Astrocyte of the spinal cord (primary cell): ENCODE data around the gene SLC20A1.

Experiments used
- DNase-seq: peaks from one replicate; pipeline ENCODE4 v3.0.0; 2011; ENCODE audit warnings: low read depth, low spot score
- H3K4me3 ChIP-seq: 2 replicates; pipeline ENCODE4 v1.5.1; 2011; ENCODE audit warnings: low read depth, mild to moderate bottlenecking, low read length, moderate library complexity
- CTCF ChIP-seq: IDR thresholded peaks from 2 replicates; pipeline ENCODE4 v1.5.1; 2012; ENCODE audit warnings: low read depth, mild to moderate bottlenecking, low read length, inconsistent platforms
- in situ Hi-C: cut with HindIII; loops from 2 replicates; pipeline ENCODE4 v1.10.0; 2017; ENCODE audit warnings: low sequenced_read_pairs

SLC20A1 gene

GRCh38 chr2:112645310-112646101, at the start of gene SLC20A1:
SLC20A1 (plus strand) TSS chr2:112645939; CDS start chr2:112646829, 890 bp downstream.
- in situ Hi-C loops, result no loop called here
- DNase-seq, result peak; percentile 92
- no peak for TF ChIP-seq CTCF
- H3K4me3 ChIP-seq, result peak within 1 kb of the TSS; percentile 93

GRCh38 chr2:112597537-112598322, 48.0 kb upstream of the SLC20A1 start:
- no peak for TF ChIP-seq CTCF
- DNase-seq, result no peak
- in situ Hi-C loops, result no loop called here
- no peak overlapping the region for H3K4me3 ChIP-seq

GRCh38 chr2:112600634-112601033, 45.1 kb upstream of the SLC20A1 start:
- no peak overlapping the region for H3K4me3 ChIP-seq
- in situ Hi-C loops, result no loop called here
- no peak for TF ChIP-seq CTCF
- DNase-seq, result no peak

GRCh38 chr2:112601754-112602153, 44.0 kb upstream of the SLC20A1 start:
- no peak for DNase-seq
- in situ Hi-C loops, result no loop called here
- H3K4me3 ChIP-seq, result no peak overlapping the region
- TF ChIP-seq CTCF, result no peak

GRCh38 chr2:112602917-112603316, 42.8 kb upstream of the SLC20A1 start:
- in situ Hi-C loops, result no loop called here
- TF ChIP-seq CTCF, result no peak
- no peak for DNase-seq
- H3K4me3 ChIP-seq, result no peak overlapping the region

- TF ChIP-seq CTCF, result no peak
- no peak overlapping the region for H3K4me3 ChIP-seq
- DNase-seq, result no peak
- in situ Hi-C loops, result no loop called here
Observed at GRCh38 chr2:112603731-112604130, 42.0 kb upstream of the SLC20A1 start.
